HAP-1 (cell line): ENCODE results near the gene UGT3A2.

Experiments
- DNase-seq, 2 experiments: peaks; one replicate each; pipeline ENCODE4 v3.0.0-alpha.2; 2016 to 2020; ENCODE audit warnings: low spot score in 2 of 2
- H3K27me3 ChIP-seq: fragments of 250-450 bp; sonication (Bioruptor Pico); 2 replicates; pipeline ENCODE4 v1.5.1; 2020; ENCODE audit warnings: low read depth, mild to moderate bottlenecking, moderate library complexity
- H3K36me3 ChIP-seq: fragments of 250-450 bp; sonication (Bioruptor Pico); replicated peaks from 2 replicates; pipeline ENCODE4 v1.5.1; 2020; ENCODE audit warnings: mild to moderate bottlenecking
- H3K4me1 ChIP-seq: fragments of 250-450 bp; sonication (Bioruptor Pico); 2 replicates; pipeline ENCODE4 v1.5.1; 2020; ENCODE audit warnings: mild to moderate bottlenecking
- H3K4me3 ChIP-seq: fragments of 250-450 bp; sonication (Bioruptor Pico); 2 replicates; pipeline ENCODE4 v1.5.1; 2020; ENCODE audit warnings: mild to moderate bottlenecking, moderate library complexity
- H3K9me3 ChIP-seq: fragments of 250-450 bp; sonication (Bioruptor Pico); 2 replicates; pipeline ENCODE4 v1.5.1; 2020; ENCODE audit warnings: mild to moderate bottlenecking, moderate library complexity
- in situ Hi-C: fragments of 300-500 bp; cut with MboI; formaldehyde crosslinking; loops from 3 replicates; pipeline ENCODE4 v1.14.3; 2020; ENCODE audit warnings: low sequenced_read_pairs, inconsistent platforms, mixed read lengths

Gene UGT3A2

GRCh38 chr5:36068751-36069281, 2.1 kb upstream of the UGT3A2 start:
- DNase-seq: no peak
- no peaks in the 10 kb centered on the region for H3K36me3 ChIP-seq
- H3K4me3 ChIP-seq: no peak overlapping the region
- H3K27me3 ChIP-seq: no peaks in the 10 kb centered on the region; the same call in 1 of the 2 replicates
- in situ Hi-C loops: loop anchor here (25.0 kb wide), 2 partner anchors 443 to 618 kb away; no protein-coding TSS in a partner anchor
- H3K9me3 ChIP-seq: no peaks in the 10 kb centered on the region
- H3K4me1 ChIP-seq: no peaks in the 10 kb centered on the region

- H3K4me1 ChIP-seq: no peaks in the 10 kb centered on the region
- no peak for DNase-seq
- H3K36me3 ChIP-seq: no peaks in the 10 kb centered on the region
- H3K4me3 ChIP-seq: peak overlapping the region; percentile 24
- no peaks in the 10 kb centered on the region for H3K9me3 ChIP-seq
- in situ Hi-C loops: loop anchor here (25.0 kb wide), 2 partner anchors 446 to 621 kb away; no protein-coding TSS in a partner anchor
- H3K27me3 ChIP-seq: no peaks in the 10 kb centered on the region
Observed at GRCh38 chr5:36066001-36066539, 612 bp downstream of the UGT3A2 start.

GRCh38 chr5:36060420-36060887, 6.2 kb downstream of the UGT3A2 start:
- H3K9me3 ChIP-seq: no peaks in the 10 kb centered on the region
- H3K36me3 ChIP-seq: no peaks in the 10 kb centered on the region
- in situ Hi-C loops: loop anchor here (25.0 kb wide), 2 partner anchors 452 to 627 kb away; no protein-coding TSS in a partner anchor
- H3K4me3 ChIP-seq: no peak overlapping the region
- DNase-seq: peak in 1 of 2 experiments; percentile 47
- no peaks in the 10 kb centered on the region for H3K4me1 ChIP-seq
- no peaks in the 10 kb centered on the region for H3K27me3 ChIP-seq

GRCh38 chr5:36059571-36060419, 6.9 kb downstream of the UGT3A2 start:
- no peaks in the 10 kb centered on the region for H3K9me3 ChIP-seq
- no peaks in the 10 kb centered on the region for H3K27me3 ChIP-seq
- no peaks in the 10 kb centered on the region for H3K4me1 ChIP-seq
- in situ Hi-C loops: loop anchor here (25.0 kb wide), 2 partner anchors 453 to 628 kb away; no protein-coding TSS in a partner anchor
- no peak overlapping the region for H3K4me3 ChIP-seq
- no peaks in the 10 kb centered on the region for H3K36me3 ChIP-seq
- DNase-seq: no peak

GRCh38 chr5:36058776-36059175, 7.9 kb downstream of the UGT3A2 start:
- no peaks in the 10 kb centered on the region for H3K27me3 ChIP-seq
- DNase-seq: no peak
- in situ Hi-C loops: loop anchor here (25.0 kb wide), 2 partner anchors 454 to 629 kb away; no protein-coding TSS in a partner anchor
- H3K4me3 ChIP-seq: no peak overlapping the region
- H3K4me1 ChIP-seq: no peaks in the 10 kb centered on the region
- no peaks in the 10 kb centered on the region for H3K9me3 ChIP-seq
- no peaks in the 10 kb centered on the region for H3K36me3 ChIP-seq

- Histone ChIP-seq H3K36me3 (no peaks in the 10 kb centered on the region), H3K9me3 (no peaks in the 10 kb centered on the region), H3K27me3 (peaks cover 2% of the 10 kb centered on the region; the same call in 1 of the 2 replicates), H3K4me3 (no peak overlapping the region), H3K4me1 (no peaks in the 10 kb centered on the region)
- DNase-seq: no peak
- in situ Hi-C loops: loop anchor here (25.0 kb wide), 2 partner anchors 455 to 630 kb away; no protein-coding TSS in a partner anchor
Observed at GRCh38 chr5:36057386-36057785, 9.3 kb downstream of the UGT3A2 start.

- Histone ChIP-seq H3K36me3 (no peaks in the 10 kb centered on the region), H3K9me3 (no peaks in the 10 kb centered on the region), H3K27me3 (peaks cover 2% of the 10 kb centered on the region; the same call in 1 of the 2 replicates), H3K4me3 (no peak overlapping the region), H3K4me1 (no peaks in the 10 kb centered on the region)
- in situ Hi-C loops: loop anchor here (25.0 kb wide), 2 partner anchors 456 to 631 kb away; no protein-coding TSS in a partner anchor
- no peak for DNase-seq
Observed at GRCh38 chr5:36056422-36056821, 10.3 kb downstream of the UGT3A2 start.

GRCh38 chr5:36055984-36056383, 10.7 kb downstream of the UGT3A2 start:
- Histone ChIP-seq H3K4me3 (no peak overlapping the region), H3K9me3 (no peaks in the 10 kb centered on the region), H3K36me3 (no peaks in the 10 kb centered on the region), H3K4me1 (no peaks in the 10 kb centered on the region), H3K27me3 (peaks cover 4% of the 10 kb centered on the region; the same call in 1 of the 2 replicates)
- DNase-seq: no peak
- in situ Hi-C loops: loop anchor here (25.0 kb wide), 2 partner anchors 456 to 631 kb away; no protein-coding TSS in a partner anchor

GRCh38 chr5:36054647-36055046, 12.0 kb downstream of the UGT3A2 start:
- H3K9me3 ChIP-seq: no peaks in the 10 kb centered on the region
- no peak for DNase-seq
- no peaks in the 10 kb centered on the region for H3K36me3 ChIP-seq
- no peak overlapping the region for H3K4me3 ChIP-seq
- no peaks in the 10 kb centered on the region for H3K4me1 ChIP-seq
- H3K27me3 ChIP-seq: peaks cover 5% of the 10 kb centered on the region; the same call in 1 of the 2 replicates
- in situ Hi-C loops: loop anchor here (25.0 kb wide), 2 partner anchors 458 to 633 kb away; no protein-coding TSS in a partner anchor

GRCh38 chr5:36052538-36052937, 14.1 kb downstream of the UGT3A2 start:
- Histone ChIP-seq H3K27me3 (peaks cover 5% of the 10 kb centered on the region; the same call in 1 of the 2 replicates), H3K36me3 (no peaks in the 10 kb centered on the region), H3K9me3 (no peaks in the 10 kb centered on the region), H3K4me3 (no peak overlapping the region), H3K4me1 (no peaks in the 10 kb centered on the region)
- DNase-seq: no peak
- in situ Hi-C loops: loop anchor here (25.0 kb wide), 2 partner anchors 460 to 635 kb away; no protein-coding TSS in a partner anchor

GRCh38 chr5:36049949-36050348, 16.7 kb downstream of the UGT3A2 start:
- H3K9me3 ChIP-seq: no peaks in the 10 kb centered on the region

GRCh38 chr5:36047384-36048160, 19.1 kb downstream of the UGT3A2 start:
- DNase-seq: no peak
- Histone ChIP-seq H3K4me3 (no peak overlapping the region), H3K4me1 (no peaks in the 10 kb centered on the region), H3K9me3 (no peaks in the 10 kb centered on the region), H3K36me3 (no peaks in the 10 kb centered on the region), H3K27me3 (peaks cover 3% of the 10 kb centered on the region; the same call in 1 of the 2 replicates)
- in situ Hi-C loops: no loop called here

More at GRCh38 chr5:36049949-36050348, 16.7 kb downstream of the UGT3A2 start:
- Histone ChIP-seq H3K36me3 (no peaks in the 10 kb centered on the region), H3K4me3 (no peak overlapping the region), H3K4me1 (no peaks in the 10 kb centered on the region), H3K27me3 (peaks cover 5% of the 10 kb centered on the region; the same call in 1 of the 2 replicates)
- in situ Hi-C loops: loop anchor here (25.0 kb wide), 2 partner anchors 462 to 637 kb away; no protein-coding TSS in a partner anchor
- DNase-seq: no peak

- no peaks in the 10 kb centered on the region for H3K9me3 ChIP-seq
- H3K4me1 ChIP-seq: no peaks in the 10 kb centered on the region
- DNase-seq: no peak
- 0 out of 2 replicates have a peak, but pooled peaks cover under 1% of the 10 kb centered on the region for H3K27me3 ChIP-seq
- in situ Hi-C loops: no loop called here
- no peak overlapping the region for H3K4me3 ChIP-seq
- no peaks in the 10 kb centered on the region for H3K36me3 ChIP-seq
Observed at GRCh38 chr5:36045895-36046294, 20.8 kb downstream of the UGT3A2 start.
